Gastroesophageal sphincter (tissue), 3 donors: ENCODE results near the gene SREBF2.

Experiments
- EP300 ChIP-seq: sonication (generic); formaldehyde crosslinking; IDR thresholded peaks from one replicate; pipeline ENCODE4 v1.6.1; 2017; ENCODE audit warnings: antibody characterized with exemption, mild to moderate bottlenecking
- POLR2A ChIP-seq, 2 donors: fragments of 450-650 bp; IDR thresholded peaks; one replicate each; pipeline ENCODE4 v1.6.1; 2017; ENCODE audit warnings: antibody characterized with exemption in 2 of 2, mild to moderate bottlenecking in 2 of 2, moderate library complexity in 1 of 2
- TF ChIP-seq, protein P1 (sequence below), 4 experiments: fragments of 200-600 bp in 2 of 4; fragments of 450-650 bp in 2 of 4; sonication (generic) in 1 of 4; IDR thresholded peaks; one replicate each; pipeline ENCODE4 v1.5.1; 2017 to 2019; ENCODE audit warnings: antibody characterized with exemption in 4 of 4, mild to moderate bottlenecking in 2 of 4, moderate library complexity in 2 of 4

DNA sequence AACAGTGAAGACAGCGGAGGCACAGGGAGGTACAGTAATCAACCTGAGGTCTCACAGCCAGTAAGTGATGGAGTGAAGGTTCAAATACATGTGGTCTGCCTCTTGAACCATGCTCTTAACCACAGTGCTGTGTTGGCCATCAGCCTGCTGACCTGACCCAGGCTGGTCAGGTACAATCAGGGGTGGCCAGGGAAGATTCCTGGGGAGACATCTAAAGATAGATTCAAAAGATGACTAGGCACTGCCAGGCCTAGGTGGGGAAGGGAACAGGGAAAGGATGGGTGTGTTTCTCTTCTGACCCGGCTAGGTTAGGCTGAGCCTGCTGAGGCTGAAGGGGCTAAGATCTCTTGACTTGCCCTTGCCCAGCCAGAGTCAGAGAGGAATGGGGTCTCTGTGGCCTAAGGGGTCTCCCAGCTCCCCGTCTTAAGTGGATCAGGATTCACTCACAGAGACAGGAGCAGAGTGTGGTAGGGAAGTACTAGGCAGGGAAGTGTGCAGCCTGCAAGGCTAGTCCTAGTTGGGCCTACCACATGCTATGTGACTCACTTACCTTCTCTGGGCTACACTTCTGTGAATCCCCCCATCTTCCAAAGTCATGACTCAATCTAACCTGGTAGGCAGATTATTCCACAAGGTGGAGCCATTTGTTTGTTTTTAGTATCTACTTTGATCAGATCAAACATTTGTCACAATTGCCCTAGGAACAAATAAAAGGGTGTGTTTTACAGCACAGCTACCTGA is 10.4 kb upstream of the SREBF2 start:
- TF ChIP-seq, protein P1, sequence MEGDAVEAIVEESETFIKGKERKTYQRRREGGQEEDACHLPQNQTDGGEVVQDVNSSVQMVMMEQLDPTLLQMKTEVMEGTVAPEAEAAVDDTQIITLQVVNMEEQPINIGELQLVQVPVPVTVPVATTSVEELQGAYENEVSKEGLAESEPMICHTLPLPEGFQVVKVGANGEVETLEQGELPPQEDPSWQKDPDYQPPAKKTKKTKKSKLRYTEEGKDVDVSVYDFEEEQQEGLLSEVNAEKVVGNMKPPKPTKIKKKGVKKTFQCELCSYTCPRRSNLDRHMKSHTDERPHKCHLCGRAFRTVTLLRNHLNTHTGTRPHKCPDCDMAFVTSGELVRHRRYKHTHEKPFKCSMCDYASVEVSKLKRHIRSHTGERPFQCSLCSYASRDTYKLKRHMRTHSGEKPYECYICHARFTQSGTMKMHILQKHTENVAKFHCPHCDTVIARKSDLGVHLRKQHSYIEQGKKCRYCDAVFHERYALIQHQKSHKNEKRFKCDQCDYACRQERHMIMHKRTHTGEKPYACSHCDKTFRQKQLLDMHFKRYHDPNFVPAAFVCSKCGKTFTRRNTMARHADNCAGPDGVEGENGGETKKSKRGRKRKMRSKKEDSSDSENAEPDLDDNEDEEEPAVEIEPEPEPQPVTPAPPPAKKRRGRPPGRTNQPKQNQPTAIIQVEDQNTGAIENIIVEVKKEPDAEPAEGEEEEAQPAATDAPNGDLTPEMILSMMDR (IDR thresholded peaks at IDR 0.05), result peak in 3 of 4 experiments; percentile 55 to 61 (median 57)
- TF ChIP-seq POLR2A (IDR thresholded peaks at IDR 0.05) (no peak), EP300 (no peak)
